Uterus (tissue), 2 donors: Measurements from ENCODE around the gene S100A8.

ENCODE experiments used
- POLR2A ChIP-seq, 2 donors: fragments of 450-650 bp; IDR thresholded peaks; one replicate each; pipeline ENCODE4 v1.6.1; 2016; ENCODE audit warnings: antibody characterized with exemption in 2 of 2, mild to moderate bottlenecking in 1 of 2, moderate library complexity in 1 of 2
- TF ChIP-seq, protein P1 (sequence below), 4 experiments: fragments of 200-600 bp in 2 of 4; fragments of 450-650 bp in 2 of 4; sonication (generic) in 2 of 4; IDR thresholded peaks; one replicate each; pipeline ENCODE4 v1.5.1; 2016 to 2019; ENCODE audit warnings: antibody characterized with exemption in 4 of 4, mild to moderate bottlenecking in 2 of 4, moderate library complexity in 1 of 4

- TF ChIP-seq, protein P1, sequence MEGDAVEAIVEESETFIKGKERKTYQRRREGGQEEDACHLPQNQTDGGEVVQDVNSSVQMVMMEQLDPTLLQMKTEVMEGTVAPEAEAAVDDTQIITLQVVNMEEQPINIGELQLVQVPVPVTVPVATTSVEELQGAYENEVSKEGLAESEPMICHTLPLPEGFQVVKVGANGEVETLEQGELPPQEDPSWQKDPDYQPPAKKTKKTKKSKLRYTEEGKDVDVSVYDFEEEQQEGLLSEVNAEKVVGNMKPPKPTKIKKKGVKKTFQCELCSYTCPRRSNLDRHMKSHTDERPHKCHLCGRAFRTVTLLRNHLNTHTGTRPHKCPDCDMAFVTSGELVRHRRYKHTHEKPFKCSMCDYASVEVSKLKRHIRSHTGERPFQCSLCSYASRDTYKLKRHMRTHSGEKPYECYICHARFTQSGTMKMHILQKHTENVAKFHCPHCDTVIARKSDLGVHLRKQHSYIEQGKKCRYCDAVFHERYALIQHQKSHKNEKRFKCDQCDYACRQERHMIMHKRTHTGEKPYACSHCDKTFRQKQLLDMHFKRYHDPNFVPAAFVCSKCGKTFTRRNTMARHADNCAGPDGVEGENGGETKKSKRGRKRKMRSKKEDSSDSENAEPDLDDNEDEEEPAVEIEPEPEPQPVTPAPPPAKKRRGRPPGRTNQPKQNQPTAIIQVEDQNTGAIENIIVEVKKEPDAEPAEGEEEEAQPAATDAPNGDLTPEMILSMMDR (IDR thresholded peaks at IDR 0.05), result no peak
- no peak for TF ChIP-seq POLR2A (IDR thresholded peaks at IDR 0.05)
These were observed 29.4 kb upstream of the S100A8 start for GRCh38 chr1:153420306-153420705.
